NB4 (cell line): Measurements from ENCODE around the gene CDH4.

Source experiments
- DNase-seq: peaks from one replicate; pipeline ENCODE4 v3.0.0; 2010; ENCODE audit warnings: low read depth
- H3K4me3 ChIP-seq: one replicate; pipeline ENCODE4 v1.5.1; 2011; ENCODE audit warnings: mild to moderate bottlenecking, low read depth, low read length, moderate library complexity
- CTCF ChIP-seq: IDR thresholded peaks from one replicate; pipeline ENCODE4 v1.5.1; 2012; ENCODE audit warnings: low read depth, low read length
- MYC ChIP-seq: IDR thresholded peaks from 2 replicates; pipeline ENCODE4 v1.6.1; 2011; ENCODE audit warnings: low read depth, low read length
- POLR2A ChIP-seq: IDR thresholded peaks from 2 replicates; pipeline ENCODE4 v1.6.1; 2011; ENCODE audit warnings: mild to moderate bottlenecking; ENCODE audit not compliant: insufficient read length; ENCODE audit errors: extremely low read depth
- TF ChIP-seq, protein P1 (sequence below): IDR thresholded peaks from 2 replicates; pipeline ENCODE4 v1.6.1; 2011; ENCODE audit warnings: low read depth, low read length

The CDH4 gene

DNA sequence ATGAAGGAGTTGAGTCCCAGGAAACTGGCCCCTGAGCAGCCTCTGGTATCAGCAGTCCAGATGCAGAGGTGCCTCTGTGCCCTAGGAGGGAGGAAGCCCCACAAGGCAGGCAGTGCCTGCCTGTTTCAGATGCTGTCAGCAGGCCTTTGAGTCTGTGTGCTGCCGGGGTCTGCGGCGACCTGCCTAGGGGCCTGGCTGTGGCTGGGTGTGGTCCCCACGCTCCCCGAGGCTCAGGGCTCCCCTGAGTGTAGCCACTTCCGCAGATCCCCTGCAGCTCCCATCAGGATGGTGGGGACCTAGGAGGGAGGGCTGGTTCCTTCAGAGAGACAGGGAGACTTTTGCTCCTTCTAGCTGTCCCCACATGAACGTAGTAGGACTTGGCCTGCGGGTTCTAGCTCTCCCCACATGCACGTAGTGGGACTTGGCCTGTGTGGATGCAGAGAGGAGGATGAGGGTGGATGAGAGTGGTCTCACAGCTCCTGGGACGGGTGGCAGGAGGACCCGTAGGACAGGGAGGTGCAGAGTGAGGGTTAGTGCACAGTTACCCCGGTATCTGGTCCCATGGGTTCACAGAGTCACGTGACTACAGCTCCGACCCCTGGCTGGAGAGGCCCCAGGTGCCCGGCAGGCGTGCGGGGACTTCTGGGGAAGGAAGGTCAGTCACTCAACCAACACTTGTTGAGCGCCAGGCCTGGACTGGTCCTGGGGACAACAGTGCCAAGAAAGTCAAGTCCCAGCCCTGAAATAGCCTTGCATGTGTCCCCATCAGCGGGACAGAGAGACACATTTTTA, 41.0 kb downstream of the CDH4 start:
- DNase-seq: no peak
- no peak for TF ChIP-seq CTCF
- no peak for TF ChIP-seq MYC
- TF ChIP-seq POLR2A: no peak
- TF ChIP-seq, protein P1, sequence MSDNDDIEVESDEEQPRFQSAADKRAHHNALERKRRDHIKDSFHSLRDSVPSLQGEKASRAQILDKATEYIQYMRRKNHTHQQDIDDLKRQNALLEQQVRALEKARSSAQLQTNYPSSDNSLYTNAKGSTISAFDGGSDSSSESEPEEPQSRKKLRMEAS: no peak
- H3K4me3 ChIP-seq: no peak overlapping the region

GRCh38 chr20:61293951-61294350, 41.9 kb downstream of the CDH4 start:
- no peak overlapping the region for H3K4me3 ChIP-seq
- no peak for DNase-seq
- TF ChIP-seq MYC (no peak), CTCF (no peak), POLR2A (no peak)
- TF ChIP-seq, protein P1: no peak

DNA sequence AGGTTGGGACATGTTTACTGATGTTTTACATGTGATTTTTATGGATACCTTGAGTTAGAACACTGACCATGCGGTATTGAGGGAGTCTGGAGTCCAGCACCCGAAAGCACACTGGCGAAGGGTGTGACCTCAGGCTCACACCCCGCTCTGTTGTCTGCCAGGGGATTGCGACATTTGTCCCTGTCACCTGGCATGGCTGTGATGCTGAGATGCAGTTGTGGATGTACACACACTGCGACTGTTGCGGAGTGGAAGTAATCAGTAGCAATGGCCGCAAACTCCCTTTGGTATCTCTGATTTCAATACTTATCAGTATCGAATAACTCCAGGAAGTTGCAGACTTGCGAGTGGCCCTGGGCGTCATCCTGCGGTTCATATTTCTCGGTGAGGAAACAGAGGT, 43.2 kb downstream of the CDH4 start:
- TF ChIP-seq, protein P1: no peak
- TF ChIP-seq CTCF (no peak), POLR2A (no peak), MYC (no peak)
- DNase-seq: no peak

DNA sequence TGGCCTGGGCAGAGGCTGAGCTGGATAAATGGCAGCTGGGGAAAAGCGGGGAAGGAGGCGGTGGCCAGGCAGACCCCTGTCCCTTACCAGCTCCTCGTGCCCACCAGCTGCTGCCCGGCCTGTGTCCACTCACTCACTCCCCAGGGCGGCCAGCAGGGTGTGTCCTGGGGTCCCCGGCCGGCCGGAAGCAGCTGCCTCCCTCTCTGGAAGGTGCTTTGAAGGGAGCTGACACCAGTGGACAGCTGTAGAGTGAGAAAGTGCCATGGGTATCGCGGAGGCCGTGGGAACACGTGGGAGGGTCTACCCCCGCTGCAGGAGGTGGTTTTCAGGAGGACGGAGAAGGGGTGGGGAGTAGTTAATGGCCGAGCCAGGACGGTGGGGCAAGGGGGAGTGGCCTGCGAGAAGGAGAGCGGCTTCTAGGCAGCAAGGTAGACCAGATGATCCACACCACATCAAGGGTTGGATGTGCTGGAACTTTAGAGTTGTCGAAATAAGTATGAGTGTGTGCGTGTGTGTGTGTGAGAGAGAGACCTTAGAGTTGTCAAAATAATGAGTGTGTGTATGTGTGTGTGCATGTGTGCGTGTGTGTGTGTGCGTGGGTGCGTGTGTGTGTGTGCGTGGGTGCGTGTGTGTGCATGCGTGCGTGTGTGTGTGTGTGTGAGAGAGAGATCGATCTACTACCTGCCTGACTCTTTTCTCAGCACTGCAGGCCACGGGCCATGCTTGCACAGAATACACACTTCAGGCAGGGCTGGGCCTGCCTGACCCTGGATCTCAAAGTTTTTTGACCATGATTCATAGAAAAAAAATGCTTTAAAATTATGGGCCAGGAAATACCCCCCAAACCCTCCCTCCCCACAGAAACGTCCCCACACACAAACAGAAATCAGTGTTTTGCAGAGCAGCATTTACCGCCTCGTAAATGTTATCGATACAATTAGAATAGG, 43.9 kb downstream of the CDH4 start:
- TF ChIP-seq POLR2A: no peak
- TF ChIP-seq MYC: no peak
- TF ChIP-seq, protein P1: no peak
- no peak overlapping the region for H3K4me3 ChIP-seq
- no peak for DNase-seq

More for the DNA sequence above, 43.2 kb downstream of the CDH4 start:
- no peak overlapping the region for H3K4me3 ChIP-seq

GRCh38 chr20:61296629-61297019, 44.6 kb downstream of the CDH4 start:
- no peak for TF ChIP-seq POLR2A
- TF ChIP-seq, protein P1: no peak
- no peak overlapping the region for H3K4me3 ChIP-seq
- DNase-seq: no peak

- H3K4me3 ChIP-seq: no peak overlapping the region
- DNase-seq: no peak
- TF ChIP-seq POLR2A (no peak), MYC (no peak), CTCF (no peak)
- TF ChIP-seq, protein P1: no peak
These were observed 45.4 kb downstream of the CDH4 start for GRCh38 chr20:61297491-61297890.
